Esophagus (tissue), 2 donors: Measurements from ENCODE around the gene ASPSCR1. TPM values are rescaled to one million over a fixed set of nuclear protein-coding genes. Genes with fewer than 3 reads are reported as not detected.

ENCODE experiments used
- H3K27ac ChIP-seq, 2 donors: one replicate each; pipeline ENCODE4 v1.5.1; 2013; ENCODE audit warnings: low read depth in 2 of 2, mild to moderate bottlenecking in 2 of 2, inconsistent platforms in 1 of 2, low read length in 1 of 2, moderate library complexity in 1 of 2
- H3K27me3 ChIP-seq, 2 donors: one replicate each; pipeline ENCODE4 v1.6.1; 2013; ENCODE audit warnings: low read length in 2 of 2, control low read depth in 1 of 2, mild to moderate bottlenecking in 1 of 2; ENCODE audit not compliant: insufficient read depth in 2 of 2, control insufficient read depth in 1 of 2
- H3K36me3 ChIP-seq, 2 donors: one replicate each; pipeline ENCODE4 v1.6.1; 2013; ENCODE audit warnings: low read length in 1 of 2; ENCODE audit not compliant: control insufficient read depth in 2 of 2, insufficient read depth in 2 of 2
- H3K4me1 ChIP-seq, 2 donors: one replicate each; pipeline ENCODE4 v1.6.1; 2013; ENCODE audit warnings: low read length in 1 of 2; ENCODE audit not compliant: control insufficient read depth in 2 of 2, insufficient read depth in 2 of 2
- H3K4me3 ChIP-seq, 2 donors: one replicate each; pipeline ENCODE4 v1.5.1; 2013; ENCODE audit warnings: low read length in 2 of 2, mild to moderate bottlenecking in 2 of 2, low read depth in 1 of 2, moderate library complexity in 1 of 2
- H3K9me3 ChIP-seq, 2 donors: one replicate each; pipeline ENCODE4 v1.6.1; 2013; ENCODE audit warnings: mild to moderate bottlenecking in 2 of 2, low read depth in 1 of 2, low read length in 1 of 2, moderate library complexity in 1 of 2; ENCODE audit not compliant: control insufficient read depth in 2 of 2, insufficient read depth in 1 of 2
- WGBS, 2 donors: extraction: QIAGEN DNeasy Blood & Tissue Kit; methylation state at CpG; one replicate each; pipeline ENCODE4 v1.1.7; 2013; 5-methylcytosine and 5-hydroxymethylcytosine counted together
- polyA plus RNA-seq, 2 donors: library from polyadenylated mRNA; stranded (reverse); fragments of 200-250 nt; gene quantifications; one replicate each; pipeline ENCODE4 v1.2.3, GENCODE V29; 2013
- donor health status: healthy with polysubstance abuse.
- donor health status: Bipolar disorder and iron deficiency.

ASPSCR1 gene
- polyA plus RNA-seq, 2 donors: 19.1 to 29.8 TPM

GRCh38 chr17:81992306-81993102, 15.1 kb downstream of the ASPSCR1 start:
- H3K36me3 ChIP-seq: peaks cover 3 to 13% of the 10 kb centered on the region in 2 donors
- 57 to 61% methylated on average over 31 of the region's 31 CpGs for WGBS, 2 donors
- H3K9me3 ChIP-seq: no peaks in the 10 kb centered on the region
- H3K27me3 ChIP-seq: no peaks in the 10 kb centered on the region
- H3K4me3 ChIP-seq: no peak overlapping the region
- peak overlapping the region; percentile 83 for H3K27ac ChIP-seq
- peaks cover 6 to 23% of the 10 kb centered on the region in 2 donors for H3K4me1 ChIP-seq

- 92 to 94% methylated on average over 31 to 37 of the region's 37 CpGs for WGBS, 2 donors
- Histone ChIP-seq H3K27ac (no peak overlapping the region), H3K9me3 (no peaks in the 10 kb centered on the region), H3K36me3 (peaks cover 3 to 13% of the 10 kb centered on the region in 2 donors), H3K27me3 (no peaks in the 10 kb centered on the region), H3K4me1 (peaks cover 6 to 23% of the 10 kb centered on the region in 2 donors), H3K4me3 (no peak overlapping the region)
These were observed 16.5 kb downstream of the ASPSCR1 start for GRCh38 chr17:81993729-81994592.

GRCh38 chr17:81994593-81995462, 17.4 kb downstream of the ASPSCR1 start:
- no peak overlapping the region for H3K27ac ChIP-seq
- H3K4me3 ChIP-seq: no peak overlapping the region
- H3K27me3 ChIP-seq: no peaks in the 10 kb centered on the region
- H3K4me1 ChIP-seq: peaks cover 6 to 23% of the 10 kb centered on the region in 2 donors
- 80 to 84% methylated on average over 39 of the region's 39 CpGs for WGBS, 2 donors
- H3K9me3 ChIP-seq: no peaks in the 10 kb centered on the region
- H3K36me3 ChIP-seq: peaks cover 0 to 13% of the 10 kb centered on the region in 2 donors

- no peak overlapping the region for H3K27ac ChIP-seq
- WGBS, 2 donors: 92 to 94% methylated on average over 29 of the region's 29 CpGs
- peaks cover 0 to 13% of the 10 kb centered on the region in 2 donors for H3K36me3 ChIP-seq
- no peaks in the 10 kb centered on the region for H3K27me3 ChIP-seq
- no peak overlapping the region for H3K4me3 ChIP-seq
- H3K9me3 ChIP-seq: no peaks in the 10 kb centered on the region
- peaks cover 6 to 27% of the 10 kb centered on the region in 2 donors for H3K4me1 ChIP-seq
These were observed 18.2 kb downstream of the ASPSCR1 start for GRCh38 chr17:81995463-81996231.

- Histone ChIP-seq H3K9me3 (no peaks in the 10 kb centered on the region), H3K4me1 (peaks cover 6 to 24% of the 10 kb centered on the region in 2 donors), H3K27ac (no peak overlapping the region), H3K36me3 (peaks cover 0 to 13% of the 10 kb centered on the region in 2 donors), H3K27me3 (no peaks in the 10 kb centered on the region), H3K4me3 (no peak overlapping the region)
- WGBS, 2 donors: 92% methylated on average over 28 of the region's 28 CpGs
These were observed 18.9 kb downstream of the ASPSCR1 start for GRCh38 chr17:81996232-81996756.

- Histone ChIP-seq H3K4me1 (peaks cover 6 to 21% of the 10 kb centered on the region in 2 donors), H3K27me3 (no peaks in the 10 kb centered on the region), H3K9me3 (no peaks in the 10 kb centered on the region), H3K27ac (no peak overlapping the region), H3K4me3 (no peak overlapping the region), H3K36me3 (peaks cover 0 to 13% of the 10 kb centered on the region in 2 donors)
- 94% methylated on average over 30 of the region's 30 CpGs for WGBS, 2 donors
These were observed 19.5 kb downstream of the ASPSCR1 start for GRCh38 chr17:81996757-81997441.

- peaks cover 0 to 12% of the 10 kb centered on the region in 2 donors for H3K4me1 ChIP-seq
- peaks cover 0 to 13% of the 10 kb centered on the region in 2 donors for H3K36me3 ChIP-seq
- no peak overlapping the region for H3K4me3 ChIP-seq
- H3K27ac ChIP-seq: no peak overlapping the region
- WGBS, 2 donors: 86 to 87% methylated on average over 7 of the region's 7 CpGs
- H3K27me3 ChIP-seq: no peaks in the 10 kb centered on the region
- no peaks in the 10 kb centered on the region for H3K9me3 ChIP-seq
These were observed 20.8 kb downstream of the ASPSCR1 start for GRCh38 chr17:81998212-81998611.

GRCh38 chr17:81998691-81999438, 21.4 kb downstream of the ASPSCR1 start:
- no peaks in the 10 kb centered on the region for H3K9me3 ChIP-seq
- 91 to 92% methylated on average over 14 of the region's 14 CpGs for WGBS, 2 donors
- no peak overlapping the region for H3K4me3 ChIP-seq
- H3K27ac ChIP-seq: no peak overlapping the region
- H3K4me1 ChIP-seq: peaks cover 0 to 14% of the 10 kb centered on the region in 2 donors
- H3K36me3 ChIP-seq: peaks cover 0 to 8% of the 10 kb centered on the region in 2 donors
- H3K27me3 ChIP-seq: no peaks in the 10 kb centered on the region
